CD14-positive monocyte (primary cell): ENCODE data around the gene OSCP1. TPM values are rescaled to one million over a fixed set of nuclear protein-coding genes. Genes with fewer than 3 reads are reported as not detected.
A peak's percentile ranks its signal among the peaks of the same experiment; 100 is the strongest.

Experiments used
- DNase-seq, 3 donors: peaks; one replicate each; pipeline ENCODE4 v3.0.0-alpha.2; 2011 to 2022
- H2AFZ ChIP-seq: 2 replicates; pipeline ENCODE4 v1.6.0; 2012; ENCODE audit warnings: mild to moderate bottlenecking, low read depth, low read length, inconsistent platforms; ENCODE audit not compliant: insufficient read depth, poor library complexity, severe bottlenecking
- H3K27ac ChIP-seq, 2 donors: 1 replicate in 1 of 2; 2 replicates in 1 of 2; pipeline ENCODE4 v1.5.1; 2012 to 2013; ENCODE audit warnings: low read length in 2 of 2, control low read depth in 1 of 2, inconsistent platforms in 1 of 2, low read depth in 1 of 2, mild to moderate bottlenecking in 1 of 2
- H3K27me3 ChIP-seq, 2 donors: one replicate each; pipeline versions ENCODE4 v1.6.0 to v1.6.1; 2011 to 2013; ENCODE audit warnings: low read length in 2 of 2; ENCODE audit not compliant: control insufficient read depth in 2 of 2, insufficient read depth in 2 of 2
- H3K36me3 ChIP-seq, 2 donors: replicated peaks in 1 of 2; 1 replicate in 1 of 2; 2 replicates in 1 of 2; pipeline versions ENCODE4 v1.5.1 to v1.6.1; 2012 to 2013; ENCODE audit warnings: low read length in 2 of 2, control low read depth in 1 of 2, inconsistent platforms in 1 of 2, mild to moderate bottlenecking in 1 of 2; ENCODE audit not compliant: insufficient read depth in 2 of 2, control insufficient read depth in 1 of 2
- H3K4me1 ChIP-seq, 2 donors: 1 replicate in 1 of 2; 2 replicates in 1 of 2; pipeline versions ENCODE4 v1.5.1 to v1.6.1; 2012 to 2013; ENCODE audit warnings: low read length in 2 of 2, control low read depth in 1 of 2, inconsistent platforms in 1 of 2, mild to moderate bottlenecking in 1 of 2, moderate library complexity in 1 of 2; ENCODE audit not compliant: insufficient read depth in 2 of 2, control insufficient read depth in 1 of 2
- H3K4me2 ChIP-seq: replicated peaks from 2 replicates; pipeline ENCODE3; 2012; ENCODE audit warnings: low read length, moderate library complexity, mild to moderate bottlenecking; ENCODE audit not compliant: poor library complexity, severe bottlenecking; ENCODE audit errors: extremely low read depth
- H3K4me3 ChIP-seq, 3 experiments: fragments of 200-600 bp in 1 of 3; sonication (generic) in 1 of 3; replicated peaks in 1 of 3; 1 replicate in 2 of 3; 2 replicates in 1 of 3; pipeline ENCODE4 v1.5.1; 2011 to 2013; ENCODE audit warnings: low read length in 3 of 3, mild to moderate bottlenecking in 3 of 3, control low read depth in 2 of 3, low read depth in 2 of 3, inconsistent platforms in 1 of 3, moderate library complexity in 1 of 3
- H3K79me2 ChIP-seq: 2 replicates; pipeline ENCODE4 v1.6.0; 2012; ENCODE audit warnings: mild to moderate bottlenecking, control low read depth, inconsistent platforms, low read length, moderate library complexity; ENCODE audit not compliant: insufficient read depth
- H3K9ac ChIP-seq: 2 replicates; pipeline ENCODE4 v1.6.0; 2017; ENCODE audit warnings: low read length, mild to moderate bottlenecking; ENCODE audit not compliant: insufficient read depth, poor library complexity, severe bottlenecking
- H3K9me3 ChIP-seq, 2 donors: replicated peaks in 1 of 2; 1 replicate in 1 of 2; 2 replicates in 1 of 2; pipeline versions ENCODE4 v1.5.1 to v1.6.1; 2012 to 2013; ENCODE audit warnings: low read length in 2 of 2, control low read depth in 1 of 2; ENCODE audit not compliant: control insufficient read depth in 1 of 2, insufficient read depth in 1 of 2
- H4K20me1 ChIP-seq: 2 replicates; pipeline ENCODE4 v1.6.0; 2012; ENCODE audit warnings: mild to moderate bottlenecking, low read length, control low read depth, moderate library complexity; ENCODE audit not compliant: insufficient read depth
- H3K27ac Mint-ChIP-seq, 7 donors: one replicate each; pipeline ENCODE4 v1.8.0; 2020; ENCODE audit warnings: mild to moderate bottlenecking in 7 of 7, mixed read lengths in 7 of 7, moderate library complexity in 6 of 7, inconsistent platforms in 2 of 7
- H3K27me3 Mint-ChIP-seq, 3 donors: one replicate each; pipeline ENCODE4 v1.8.0; 2021 to 2022; ENCODE audit warnings: low read depth in 3 of 3, mild to moderate bottlenecking in 3 of 3, mixed read lengths in 3 of 3, moderate library complexity in 3 of 3, inconsistent platforms in 1 of 3
- H3K36me3 Mint-ChIP-seq, 2 donors: one replicate each; pipeline ENCODE4 v1.8.0; 2020; ENCODE audit warnings: mixed read lengths in 2 of 2, inconsistent platforms in 1 of 2, mild to moderate bottlenecking in 1 of 2
- H3K4me1 Mint-ChIP-seq: one replicate; pipeline ENCODE4 v1.8.0; 2020; ENCODE audit warnings: mild to moderate bottlenecking, mixed read lengths
- H3K4me3 Mint-ChIP-seq, 2 donors: one replicate each; pipeline ENCODE4 v1.8.0; 2020; ENCODE audit warnings: mild to moderate bottlenecking in 2 of 2, mixed read lengths in 2 of 2, moderate library complexity in 1 of 2
- H3K9me3 Mint-ChIP-seq, 7 donors: one replicate each; pipeline ENCODE4 v1.8.0; 2020 to 2022; ENCODE audit warnings: mixed read lengths in 7 of 7, mild to moderate bottlenecking in 6 of 7, moderate library complexity in 6 of 7, inconsistent platforms in 2 of 7
- CTCF ChIP-seq: fragments of 200-600 bp; IDR thresholded peaks from one replicate; pipeline ENCODE4 v1.8.0; 2022; ENCODE audit warnings: antibody characterized with exemption, mild to moderate bottlenecking
- WGBS: methylation state at CpG from one replicate; pipeline ENCODE4 v1.1.5; 2013; ENCODE audit warnings: missing lambda C conversion rate; ENCODE audit not compliant: insufficient coverage; 5-methylcytosine and 5-hydroxymethylcytosine counted together
- intact Hi-C, 2 donors: fragments of 100-400 bp; cut with micrococcal nuclease; formaldehyde crosslinking; loops; one replicate each; pipeline versions ENCODE4 v1.15.0 to v1.15.1; 2023
- polyA plus RNA-seq, 3 donors: library from polyadenylated mRNA; depleted of rRNA in 1 of 3; unstranded in 2 of 3; stranded (reverse) in 1 of 3; fragments of 300-500 nt in 2 of 3; fragments of >200 nt in 1 of 3; fragmentation: Illumina TruSeq in 2 of 3; gene quantifications; 1 replicate in 2 of 3; 2 replicates in 1 of 3; pipeline ENCODE4 v1.2.3, GENCODE V29; 2012 to 2021

Gene OSCP1
- polyA plus RNA-seq, 3 donors, result 0.12 to 0.82 TPM; not detected in 1

- Histone ChIP-seq H3K4me1 (peaks cover 28 to 36% of the 10 kb centered on the region in 2 donors), H3K4me3 (no peak overlapping the region), H4K20me1 (no peaks in the 10 kb centered on the region), H3K9me3 (no peaks in the 10 kb centered on the region), H3K36me3 (no peaks in the 10 kb centered on the region), H3K4me2 (no peak overlapping the region), H2AFZ (no peak overlapping the region), H3K79me2 (no peaks in the 10 kb centered on the region), H3K27ac (no peak overlapping the region), H3K27me3 (no peaks in the 10 kb centered on the region), H3K9ac (no peak overlapping the region)
- DNase-seq, result no peak
- H3K4me1 Mint-ChIP-seq, result peaks cover 29% of the 10 kb centered on the region
- no peaks in the 10 kb centered on the region for H3K9me3 Mint-ChIP-seq
- peaks cover 0 to 9% (median 0%) of the 10 kb centered on the region in 3 donors for H3K27me3 Mint-ChIP-seq
- intact Hi-C loops, result no loop called here
- 66% methylated on average over 3 of the region's 4 CpGs for WGBS
- H3K36me3 Mint-ChIP-seq, result peaks cover 0 to 5% of the 10 kb centered on the region in 2 donors
- no peak overlapping the region for H3K4me3 Mint-ChIP-seq
- TF ChIP-seq CTCF, result no peak
- no peak overlapping the region for H3K27ac Mint-ChIP-seq
These were observed 1.7 kb downstream of the OSCP1 start for GRCh38 chr1:36448530-36449056.

- no peaks in the 10 kb centered on the region for H3K9me3 Mint-ChIP-seq
- peaks cover 29% of the 10 kb centered on the region for H3K4me1 Mint-ChIP-seq
- H3K36me3 Mint-ChIP-seq, result peaks cover 0 to 2% of the 10 kb centered on the region in 2 donors
- peaks cover 0 to 9% (median 0%) of the 10 kb centered on the region in 3 donors for H3K27me3 Mint-ChIP-seq
- Histone ChIP-seq H3K27me3 (no peaks in the 10 kb centered on the region), H3K9ac (no peak overlapping the region), H2AFZ (no peak overlapping the region), H3K36me3 (no peaks in the 10 kb centered on the region), H3K9me3 (no peaks in the 10 kb centered on the region), H3K4me1 (peaks cover 28 to 36% of the 10 kb centered on the region in 2 donors), H3K79me2 (no peaks in the 10 kb centered on the region), H3K4me3 (no peak overlapping the region), H3K27ac (peak overlapping the region in 1 of 2 donors; percentile 67), H3K4me2 (no peak overlapping the region), H4K20me1 (no peaks in the 10 kb centered on the region)
- TF ChIP-seq CTCF, result no peak
- peak overlapping the region in 2 of 7 donors; percentile 46 to 85 for H3K27ac Mint-ChIP-seq
- no peak for DNase-seq
- intact Hi-C loops, result no loop called here
- H3K4me3 Mint-ChIP-seq, result no peak overlapping the region
These were observed 2.8 kb downstream of the OSCP1 start for GRCh38 chr1:36447450-36447849.
